ENCODE results near the gene ALDH1L1. TPM values are rescaled to one million over a fixed set of nuclear protein-coding genes. Genes with fewer than 3 reads are reported as not detected.

ALDH1L1 gene
- polyA plus RNA-seq, 3 donors, result not detected

- Mint-ChIP-seq H3K4me3 (no peak overlapping the region), H3K36me3 (no peaks in the 10 kb centered on the region), H3K27me3 (ENCODE audit: low read depth in 3 of 3) (peaks cover 2 to 7% (median 5%) of the 10 kb centered on the region in 3 donors), H3K9me3 (peaks cover 0 to 2% (median 0%) of the 10 kb centered on the region in 7 donors), H3K27ac (no peak overlapping the region), H3K4me1 (peaks cover 10% of the 10 kb centered on the region)
- H3K9ac ChIP-seq (ENCODE audit: insufficient read depth, low read length, poor library complexity, severe bottlenecking), result no peak overlapping the region
- no peak for TF ChIP-seq CTCF (IDR thresholded peaks at IDR 0.05)
- no peak overlapping the region for H3K27ac ChIP-seq (ENCODE audit: low read depth in 1 of 2, low read length in 2 of 2)
- H3K4me1 ChIP-seq (ENCODE audit: control insufficient read depth in 1 of 2, insufficient read depth in 2 of 2, low read length in 2 of 2), result peaks cover 5 to 14% of the 10 kb centered on the region in 2 donors
- DNase-seq, result no peak
- H3K4me3 ChIP-seq (replicated peaks in 1 of 3; ENCODE audit: low read depth in 2 of 3, low read length in 3 of 3), result no peak overlapping the region
- H4K20me1 ChIP-seq (ENCODE audit: insufficient read depth, low read length), result no peaks in the 10 kb centered on the region
- H3K36me3 ChIP-seq (replicated peaks in 1 of 2; ENCODE audit: control insufficient read depth in 1 of 2, insufficient read depth in 2 of 2, low read length in 2 of 2), result no peaks in the 10 kb centered on the region
- H3K27me3 ChIP-seq (ENCODE audit: control insufficient read depth in 2 of 2, insufficient read depth in 2 of 2, low read length in 2 of 2), result no peaks in the 10 kb centered on the region
- 83% methylated on average over 7 of the region's 10 CpGs for WGBS (ENCODE audit: insufficient coverage)
- no peaks in the 10 kb centered on the region for H3K79me2 ChIP-seq (ENCODE audit: insufficient read depth, low read length)
- no peak overlapping the region for H3K4me2 ChIP-seq (replicated peaks; ENCODE audit: extremely low read depth, low read length, poor library complexity, severe bottlenecking)
- no peaks in the 10 kb centered on the region for H3K9me3 ChIP-seq (replicated peaks in 1 of 2; ENCODE audit: control insufficient read depth in 1 of 2, insufficient read depth in 1 of 2, low read length in 2 of 2)
- no peak overlapping the region for H2AFZ ChIP-seq (ENCODE audit: insufficient read depth, low read depth, low read length, poor library complexity, severe bottlenecking)
- intact Hi-C loops (cut with micrococcal nuclease), result no loop called here
Observed at GRCh38 chr3:126126811-126127431, 53.5 kb downstream of the ALDH1L1 start.

GRCh38 chr3:126126286-126126685 lies 54.1 kb downstream of the ALDH1L1 start:
- no peak for TF ChIP-seq CTCF (IDR thresholded peaks at IDR 0.05)
- WGBS (ENCODE audit: insufficient coverage), result 80% methylated on average over 1 of the region's 12 CpGs
- H3K79me2 ChIP-seq (ENCODE audit: insufficient read depth, low read length), result no peaks in the 10 kb centered on the region
- no peak overlapping the region for H3K4me2 ChIP-seq (replicated peaks; ENCODE audit: extremely low read depth, low read length, poor library complexity, severe bottlenecking)
- H3K4me3 ChIP-seq (replicated peaks in 1 of 3; ENCODE audit: low read depth in 2 of 3, low read length in 3 of 3), result no peak overlapping the region
- H3K4me1 ChIP-seq (ENCODE audit: control insufficient read depth in 1 of 2, insufficient read depth in 2 of 2, low read length in 2 of 2), result peaks cover 5 to 14% of the 10 kb centered on the region in 2 donors
- H3K9ac ChIP-seq (ENCODE audit: insufficient read depth, low read length, poor library complexity, severe bottlenecking), result no peak overlapping the region
- no peak for DNase-seq
- H3K9me3 ChIP-seq (replicated peaks in 1 of 2; ENCODE audit: control insufficient read depth in 1 of 2, insufficient read depth in 1 of 2, low read length in 2 of 2), result no peaks in the 10 kb centered on the region
- Mint-ChIP-seq H3K9me3 (peaks cover 0 to 2% (median 0%) of the 10 kb centered on the region in 7 donors), H3K36me3 (no peaks in the 10 kb centered on the region), H3K4me3 (no peak overlapping the region), H3K4me1 (peaks cover 10% of the 10 kb centered on the region), H3K27ac (peak overlapping the region in 1 of 7 donors; percentile 11), H3K27me3 (ENCODE audit: low read depth in 3 of 3) (peaks cover 2 to 10% (median 5%) of the 10 kb centered on the region in 3 donors)
- H2AFZ ChIP-seq (ENCODE audit: insufficient read depth, low read depth, low read length, poor library complexity, severe bottlenecking), result no peak overlapping the region
- no peaks in the 10 kb centered on the region for H4K20me1 ChIP-seq (ENCODE audit: insufficient read depth, low read length)
- H3K27me3 ChIP-seq (ENCODE audit: control insufficient read depth in 2 of 2, insufficient read depth in 2 of 2, low read length in 2 of 2), result no peaks in the 10 kb centered on the region
- no peak overlapping the region for H3K27ac ChIP-seq (ENCODE audit: low read depth in 1 of 2, low read length in 2 of 2)
- no peaks in the 10 kb centered on the region for H3K36me3 ChIP-seq (replicated peaks in 1 of 2; ENCODE audit: control insufficient read depth in 1 of 2, insufficient read depth in 2 of 2, low read length in 2 of 2)
- intact Hi-C loops (cut with micrococcal nuclease), result no loop called here
